SK-N-SH (cell line): Measurements from ENCODE around the gene ARL6IP4. TPM values are rescaled to one million over a fixed set of nuclear protein-coding genes. Genes with fewer than 3 reads are reported as not detected.
"Not testable (repeated sequence)": the region's sequence is repeated elsewhere in the genome, so short reads cannot be mapped to it uniquely, and the experiment has no call there.

ENCODE experiments used
- CTCF ChIA-PET: fragments of 300-600, 350-600 bp; formaldehyde crosslinking; extraction: SDS; loops from one replicate; lab custom pipeline; 2021; lab: Yijun Ruan, JAX
- POLR2A ChIA-PET: fragments of 350-600 bp; sonication (Branson Sonifier 250); formaldehyde crosslinking; extraction: SDS; loops from one replicate; lab custom pipeline; 2020; ENCODE audit warnings: antibody characterized with exemption, inconsistent platforms; lab: Yijun Ruan, JAX
- DNase-seq: peaks from one replicate; pipeline ENCODE4 v3.0.0; 2012
- H2AFZ ChIP-seq: fragments of 200-600 bp; sonication (generic); 2 replicates; pipeline ENCODE4 v1.8.1; 2016; ENCODE audit warnings: antibody characterized with exemption, mild to moderate bottlenecking, low read depth
- H3F3A ChIP-seq: fragments of 200-600 bp; sonication (generic); replicated peaks from 2 replicates; pipeline ENCODE3; 2016; ENCODE audit warnings: antibody characterized with exemption, mild to moderate bottlenecking; ENCODE audit not compliant: insufficient read depth
- H3K27ac ChIP-seq, 2 experiments: fragments of 200-500 bp in 1 of 2; fragments of 200-600 bp in 1 of 2; sonication (Bioruptor generic) in 1 of 2; sonication (generic), shearing (Covaris generic) in 1 of 2; 2 replicates each; pipeline versions ENCODE4 v1.5.1 to v1.6.1; 2014 to 2016; ENCODE audit warnings: low read depth in 2 of 2, inconsistent platforms in 1 of 2, low read length in 1 of 2, mild to moderate bottlenecking in 1 of 2, mixed read lengths in 1 of 2
- H3K27me3 ChIP-seq: fragments of 200-600 bp; sonication (generic), shearing (Covaris generic); 2 replicates; pipeline ENCODE4 v1.6.1; 2016; ENCODE audit warnings: mixed run types; ENCODE audit not compliant: insufficient read depth
- H3K36me3 ChIP-seq, 2 experiments: fragments of 200-500 bp in 1 of 2; fragments of 200-600 bp in 1 of 2; sonication (Bioruptor generic) in 1 of 2; sonication (generic) in 1 of 2; replicated peaks in 1 of 2; 2 replicates each; pipeline versions ENCODE3 to v1.5.1; 2014 to 2016; ENCODE audit warnings: low read length in 1 of 2, mild to moderate bottlenecking in 1 of 2; ENCODE audit not compliant: insufficient read depth in 2 of 2, control insufficient read depth in 1 of 2
- H3K4me1 ChIP-seq, 2 experiments: fragments of 200-500 bp in 1 of 2; fragments of 200-600 bp in 1 of 2; sonication (Bioruptor generic) in 1 of 2; sonication (generic), shearing (Covaris generic) in 1 of 2; 2 replicates each; pipeline versions ENCODE4 v1.5.1 to v1.6.1; 2014 to 2016; ENCODE audit warnings: low read depth in 1 of 2, low read length in 1 of 2, mixed run types in 1 of 2; ENCODE audit not compliant: insufficient read depth in 2 of 2, control insufficient read depth in 1 of 2
- H3K4me2 ChIP-seq: fragments of 200-600 bp; sonication (generic), shearing (Covaris generic); 2 replicates; pipeline ENCODE4 v1.6.1; 2017; ENCODE audit warnings: mixed run types
- H3K4me3 ChIP-seq, 2 experiments: fragments of 200-500 bp in 1 of 2; fragments of 200-600 bp in 1 of 2; sonication (Bioruptor generic) in 1 of 2; sonication (generic), shearing (Covaris generic) in 1 of 2; 2 replicates each; pipeline versions ENCODE4 v1.5.1 to v1.8.1; 2014 to 2016; ENCODE audit warnings: low read depth in 2 of 2, inconsistent platforms in 1 of 2, low read length in 1 of 2, mild to moderate bottlenecking in 1 of 2, mixed read lengths in 1 of 2, moderate library complexity in 1 of 2
- H3K79me2 ChIP-seq: fragments of 200-600 bp; sonication (generic); 2 replicates; pipeline ENCODE4 v1.8.1; 2017; ENCODE audit warnings: mild to moderate bottlenecking; ENCODE audit not compliant: insufficient read depth
- H3K9ac ChIP-seq: fragments of 200-600 bp; sonication (generic); 2 replicates; pipeline ENCODE4 v1.6.1; 2017; ENCODE audit warnings: mixed run types
- H3K9me2 ChIP-seq: fragments of 200-600 bp; sonication (generic); 2 replicates; pipeline ENCODE4 v1.6.1; 2017; ENCODE audit warnings: mixed run types
- H3K9me3 ChIP-seq: fragments of 200-600 bp; sonication (generic); 2 replicates; pipeline ENCODE4 v1.6.1; 2017; ENCODE audit warnings: mixed run types, mild to moderate bottlenecking, moderate library complexity
- H4K20me1 ChIP-seq: fragments of 200-600 bp; sonication (generic); 2 replicates; pipeline ENCODE4 v1.6.1; 2017; ENCODE audit warnings: mild to moderate bottlenecking, mixed run types; ENCODE audit not compliant: insufficient read depth
- CHD2 ChIP-seq: fragments of 150-350 bp; IDR thresholded peaks from 2 replicates; pipeline ENCODE4 v1.6.1; 2018; ENCODE audit warnings: low read length; ENCODE audit not compliant: partially characterized antibody
- EP300 ChIP-seq, 2 experiments: IDR thresholded peaks; 2 replicates each; pipeline versions ENCODE4 v1.4.0 to v1.6.1; 2012; ENCODE audit warnings: borderline replicate concordance in 1 of 2, low read depth in 1 of 2, low read length in 1 of 2
- FOSL2 ChIP-seq: IDR thresholded peaks from 2 replicates; pipeline ENCODE4 v1.4.0; 2012; ENCODE audit warnings: low read depth, mild to moderate bottlenecking, moderate library complexity, borderline replicate concordance
- FOXM1 ChIP-seq: IDR thresholded peaks from 2 replicates; pipeline ENCODE4 v1.4.0; 2012; ENCODE audit warnings: low read depth, mild to moderate bottlenecking
- MEF2A ChIP-seq: IDR thresholded peaks from 2 replicates; pipeline ENCODE4 v1.4.0; 2012; ENCODE audit warnings: low read depth, borderline replicate concordance
- MXI1 ChIP-seq: IDR thresholded peaks from 2 replicates; pipeline ENCODE4 v1.6.1; 2012; ENCODE audit warnings: mild to moderate bottlenecking, low read depth, low read length, improper control_type of control experiment
- POLR2AphosphoS5 ChIP-seq: IDR thresholded peaks from 2 replicates; pipeline ENCODE4 v1.6.1; 2012; ENCODE audit warnings: low read depth, low read length
- TCF12 ChIP-seq: IDR thresholded peaks from 2 replicates; pipeline ENCODE4 v1.4.0; 2012
- TEAD4 ChIP-seq: IDR thresholded peaks from 2 replicates; pipeline ENCODE4 v1.4.0; 2012; ENCODE audit warnings: mild to moderate bottlenecking, borderline replicate concordance; ENCODE audit not compliant: insufficient read depth
- YY1 ChIP-seq: IDR thresholded peaks from 2 replicates; pipeline ENCODE4 v1.4.0; 2012; ENCODE audit warnings: low read depth, mild to moderate bottlenecking
- WGBS: methylation state at CpG from one replicate; pipeline ENCODE4 v1.1.6; 2017; ENCODE audit warnings: low lambda C conversion rate; 5-methylcytosine and 5-hydroxymethylcytosine counted together
- polyA plus RNA-seq, 3 experiments: library from polyadenylated mRNA; depleted of rRNA; stranded (reverse); fragments of >200 nt; gene quantifications; 2 replicates each; pipeline ENCODE4 v1.2.3, GENCODE V29; 2012
- TF ChIP-seq, protein P1 (sequence below): IDR thresholded peaks from 2 replicates; pipeline ENCODE4 v1.6.1; 2012; ENCODE audit warnings: mild to moderate bottlenecking, low read depth, low read length, moderate library complexity

Gene ARL6IP4
- polyA plus RNA-seq, 1 of the 3 experiments (the other 2 are of a cell fraction) = 370 TPM

DNA sequence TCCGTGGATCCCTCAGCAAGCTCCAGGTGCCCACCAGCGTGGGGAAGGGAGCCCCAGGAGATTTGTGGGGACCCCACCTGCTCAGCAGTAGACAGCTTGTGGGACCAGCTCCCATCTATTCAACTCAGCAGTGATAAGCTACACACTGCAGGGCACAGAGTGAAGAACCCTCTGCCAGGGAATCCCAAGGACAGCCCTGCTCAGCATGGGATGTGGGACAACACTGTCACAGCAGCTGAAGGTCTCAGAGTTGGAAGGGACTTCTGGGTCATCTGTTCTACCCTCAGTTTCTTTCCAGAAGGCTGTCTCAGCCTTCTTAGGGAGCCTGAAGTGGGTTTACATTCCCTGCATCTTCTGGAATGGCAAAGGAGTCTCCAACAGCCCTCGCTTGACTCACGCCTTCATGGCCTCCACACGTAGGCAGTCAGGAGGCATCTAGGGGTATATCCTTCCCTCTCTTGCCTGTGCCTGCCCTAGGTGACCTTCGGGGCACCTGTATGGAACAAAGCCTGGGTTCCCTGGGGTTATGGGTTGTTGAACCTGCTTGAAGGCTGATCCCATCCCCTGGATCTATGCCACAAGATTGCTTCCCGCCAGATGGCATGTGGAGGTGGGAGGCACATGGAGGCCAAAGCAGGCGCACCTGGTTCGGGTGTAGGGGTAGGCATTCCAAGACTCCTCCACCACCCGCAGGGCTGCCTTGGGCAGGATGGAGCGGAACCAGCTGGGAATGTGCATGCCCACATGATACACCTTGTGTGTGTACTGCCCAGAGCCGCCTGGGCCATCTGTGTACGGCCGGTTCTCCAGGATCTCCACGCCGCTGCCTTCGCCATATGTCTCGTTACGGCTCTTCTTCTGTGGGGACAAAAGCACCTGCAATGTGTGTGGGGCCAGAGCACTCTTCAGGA is 33.0 kb downstream of the ARL6IP4 start:
- H3K4me1 ChIP-seq = peaks cover 0 to 9% of the 10 kb centered on the region in 2 experiments; a peak in 1 of 4 replicates
- no peaks in the 10 kb centered on the region for H3K9me2 ChIP-seq
- no peak for DNase-seq
- no peak overlapping the region for H3K4me2 ChIP-seq
- CTCF ChIA-PET = no interaction called here
- H3K27ac ChIP-seq = no peak overlapping the region
- POLR2A ChIA-PET = no interaction called here
- H3F3A ChIP-seq = peaks cover 10% of the 10 kb centered on the region
- H3K36me3 ChIP-seq = peaks cover 0 to 3% of the 10 kb centered on the region in 2 experiments
- TF ChIP-seq MEF2A = no peak
- no peak for TF ChIP-seq TCF12
- no peaks in the 10 kb centered on the region for H3K9me3 ChIP-seq
- H3K4me3 ChIP-seq = no peak overlapping the region
- H3K79me2 ChIP-seq = no peaks in the 10 kb centered on the region
- no peak overlapping the region for H2AFZ ChIP-seq
- no peaks in the 10 kb centered on the region for H3K27me3 ChIP-seq
- H4K20me1 ChIP-seq = no peaks in the 10 kb centered on the region
- WGBS = 94% methylated on average over 13 of the region's 19 CpGs
- H3K9ac ChIP-seq = no peak overlapping the region

DNA sequence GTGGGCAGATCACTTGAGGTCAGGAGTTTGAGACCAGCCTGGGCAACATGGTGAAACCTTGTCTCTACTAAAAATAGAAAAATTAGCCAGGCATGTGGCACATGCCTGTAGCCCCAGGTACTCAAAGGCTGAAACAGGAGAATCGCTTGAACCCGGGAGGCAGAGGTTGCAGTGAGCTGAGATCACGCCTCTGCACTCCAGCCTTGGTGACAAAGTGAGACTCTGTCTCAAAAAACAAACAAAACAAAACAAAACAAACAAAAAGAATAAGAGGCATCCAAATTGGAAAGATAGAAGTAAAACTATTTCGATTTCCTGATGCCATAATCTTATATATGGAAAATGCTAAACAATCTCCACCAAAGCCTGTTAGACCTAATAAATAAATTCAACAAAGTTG is 34.0 kb downstream of the ARL6IP4 start:
- H3K36me3 ChIP-seq, H3F3A ChIP-seq, H3K79me2 ChIP-seq, H2AFZ ChIP-seq, POLR2A ChIA-PET, DNase-seq, CTCF ChIA-PET, H3K4me1 ChIP-seq, H4K20me1 ChIP-seq, H3K4me3 ChIP-seq, H3K9ac ChIP-seq, H3K9me3 ChIP-seq, H3K4me2 ChIP-seq, H3K27me3 ChIP-seq, H3K9me2 ChIP-seq, H3K27ac ChIP-seq: not testable (repeated sequence)
- WGBS = 94% methylated on average over 4 of the region's 4 CpGs

DNA sequence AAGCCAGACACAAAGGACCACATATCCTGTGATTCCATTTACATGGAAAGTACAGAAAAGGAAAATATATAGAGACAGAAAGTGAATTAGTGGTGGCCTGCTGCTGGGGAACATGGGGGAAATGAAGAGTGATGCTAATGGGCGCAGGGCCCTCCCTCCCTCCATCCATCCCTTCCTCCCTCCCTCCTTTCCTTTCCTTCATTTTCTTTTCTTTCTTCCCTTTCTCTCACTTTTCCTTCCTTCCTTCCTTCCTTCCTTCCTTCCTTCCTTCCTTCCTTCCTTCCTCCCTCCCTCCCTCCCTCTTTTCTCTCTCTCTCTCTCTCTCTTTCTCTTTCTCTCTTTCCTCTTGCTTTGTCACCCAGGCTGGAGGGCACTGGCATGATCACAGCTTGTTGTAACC is 37.3 kb downstream of the ARL6IP4 start:
- no peak for DNase-seq
- POLR2A ChIA-PET = no interaction called here
- Histone ChIP-seq H3K4me3 (no peak overlapping the region), H3K4me2 (no peak overlapping the region), H3K9ac (no peak overlapping the region), H3K36me3 (peaks cover 0 to 3% of the 10 kb centered on the region in 2 experiments), H3K4me1 (no peaks in the 10 kb centered on the region; a peak in 1 of 4 replicates), H3K79me2 (no peaks in the 10 kb centered on the region), H3K27me3 (no peaks in the 10 kb centered on the region), H3F3A (peaks cover 10% of the 10 kb centered on the region), H4K20me1 (no peaks in the 10 kb centered on the region), H3K27ac (no peak overlapping the region), H3K9me2 (no peaks in the 10 kb centered on the region), H3K9me3 (no peaks in the 10 kb centered on the region), H2AFZ (no peak overlapping the region)
- TF ChIP-seq TEAD4 = no peak
- no peak for TF ChIP-seq EP300 (IDR thresholded peaks at IDR 0.05; ENCODE audit: borderline replicate concordance in 1 of 2, low read depth in 1 of 2, low read length in 1 of 2)
- TF ChIP-seq, protein P1, sequence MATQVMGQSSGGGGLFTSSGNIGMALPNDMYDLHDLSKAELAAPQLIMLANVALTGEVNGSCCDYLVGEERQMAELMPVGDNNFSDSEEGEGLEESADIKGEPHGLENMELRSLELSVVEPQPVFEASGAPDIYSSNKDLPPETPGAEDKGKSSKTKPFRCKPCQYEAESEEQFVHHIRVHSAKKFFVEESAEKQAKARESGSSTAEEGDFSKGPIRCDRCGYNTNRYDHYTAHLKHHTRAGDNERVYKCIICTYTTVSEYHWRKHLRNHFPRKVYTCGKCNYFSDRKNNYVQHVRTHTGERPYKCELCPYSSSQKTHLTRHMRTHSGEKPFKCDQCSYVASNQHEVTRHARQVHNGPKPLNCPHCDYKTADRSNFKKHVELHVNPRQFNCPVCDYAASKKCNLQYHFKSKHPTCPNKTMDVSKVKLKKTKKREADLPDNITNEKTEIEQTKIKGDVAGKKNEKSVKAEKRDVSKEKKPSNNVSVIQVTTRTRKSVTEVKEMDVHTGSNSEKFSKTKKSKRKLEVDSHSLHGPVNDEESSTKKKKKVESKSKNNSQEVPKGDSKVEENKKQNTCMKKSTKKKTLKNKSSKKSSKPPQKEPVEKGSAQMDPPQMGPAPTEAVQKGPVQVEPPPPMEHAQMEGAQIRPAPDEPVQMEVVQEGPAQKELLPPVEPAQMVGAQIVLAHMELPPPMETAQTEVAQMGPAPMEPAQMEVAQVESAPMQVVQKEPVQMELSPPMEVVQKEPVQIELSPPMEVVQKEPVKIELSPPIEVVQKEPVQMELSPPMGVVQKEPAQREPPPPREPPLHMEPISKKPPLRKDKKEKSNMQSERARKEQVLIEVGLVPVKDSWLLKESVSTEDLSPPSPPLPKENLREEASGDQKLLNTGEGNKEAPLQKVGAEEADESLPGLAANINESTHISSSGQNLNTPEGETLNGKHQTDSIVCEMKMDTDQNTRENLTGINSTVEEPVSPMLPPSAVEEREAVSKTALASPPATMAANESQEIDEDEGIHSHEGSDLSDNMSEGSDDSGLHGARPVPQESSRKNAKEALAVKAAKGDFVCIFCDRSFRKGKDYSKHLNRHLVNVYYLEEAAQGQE = no peak
- TF ChIP-seq MXI1 = no peak
- no peak for TF ChIP-seq FOSL2
- no peak for TF ChIP-seq MEF2A
- TF ChIP-seq POLR2AphosphoS5 = no peak
- no peak for TF ChIP-seq YY1
- no peak for TF ChIP-seq FOXM1
- no peak for TF ChIP-seq CHD2
- WGBS = 97% methylated on average over 1 of the region's 1 CpG
- CTCF ChIA-PET = no interaction called here
